HEK293T (cell line): ENCODE measurements around the gene PBXIP1.

Experiments
- CTCF ChIA-PET: fragments of 350-600 bp; formaldehyde crosslinking; extraction: SDS; loops from one replicate; lab custom pipeline; 2021; ENCODE audit warnings: antibody characterized with exemption, inconsistent platforms; lab: Yijun Ruan, JAX
- POLR2A ChIA-PET: fragments of 350-600 bp; formaldehyde crosslinking; extraction: SDS; loops from one replicate; lab custom pipeline; 2020; ENCODE audit warnings: antibody characterized with exemption, inconsistent platforms; lab: Yijun Ruan, JAX
- DNase-seq: peaks from one replicate; pipeline ENCODE4 v3.0.0; 2012; ENCODE audit warnings: mixed read lengths; ENCODE audit errors: extremely low spot score
- ARNT ChIP-seq: fragments of 450-650 bp; IDR thresholded peaks from 2 replicates; pipeline ENCODE4 v1.6.1; 2017; ENCODE audit warnings: mild to moderate bottlenecking
- BHLHE40 ChIP-seq: fragments of 450-650 bp; IDR thresholded peaks from 2 replicates; pipeline ENCODE4 v1.6.1; 2016; ENCODE audit warnings: mild to moderate bottlenecking, moderate library complexity, borderline replicate concordance
- CTBP1 ChIP-seq: fragments of 450-650 bp; IDR thresholded peaks from 2 replicates; pipeline ENCODE4 v1.6.1; 2016; ENCODE audit warnings: borderline replicate concordance
- ELF4 ChIP-seq: fragments of 450-650 bp; IDR thresholded peaks from 2 replicates; pipeline ENCODE4 v1.6.1; 2017; ENCODE audit warnings: antibody characterized with exemption
- FOXA1 ChIP-seq: fragments of 450-650 bp; IDR thresholded peaks from 2 replicates; pipeline ENCODE4 v1.6.1; 2016; ENCODE audit warnings: mild to moderate bottlenecking
- FOXK2 ChIP-seq: fragments of 450-650 bp; IDR thresholded peaks from 2 replicates; pipeline ENCODE4 v1.6.1; 2016; ENCODE audit warnings: mild to moderate bottlenecking
- FOXM1 ChIP-seq: fragments of 450-650 bp; IDR thresholded peaks from 2 replicates; pipeline ENCODE4 v1.6.1; 2017; ENCODE audit warnings: mild to moderate bottlenecking, borderline replicate concordance
- HDGF ChIP-seq: fragments of 450-650 bp; IDR thresholded peaks from 2 replicates; pipeline ENCODE4 v1.6.1; 2017; ENCODE audit warnings: antibody characterized with exemption, borderline replicate concordance
- L3MBTL2 ChIP-seq: fragments of 450-650 bp; conservative IDR thresholded peaks from 2 replicates; pipeline ENCODE4 v1.6.1; 2016; ENCODE audit warnings: mild to moderate bottlenecking
- LEF1 ChIP-seq: fragments of 450-650 bp; IDR thresholded peaks from 2 replicates; pipeline ENCODE4 v1.6.1; 2017; ENCODE audit warnings: mild to moderate bottlenecking, borderline replicate concordance
- NFRKB ChIP-seq: fragments of 450-650 bp; IDR thresholded peaks from 2 replicates; pipeline ENCODE4 v1.6.1; 2016; ENCODE audit warnings: mild to moderate bottlenecking, moderate library complexity
- PKNOX1 ChIP-seq: fragments of 450-650 bp; IDR thresholded peaks from 2 replicates; pipeline ENCODE4 v1.6.1; 2016
- SP1 ChIP-seq: fragments of 450-650 bp; IDR thresholded peaks from 2 replicates; pipeline ENCODE4 v1.6.1; 2017
- SUZ12 ChIP-seq: fragments of 450-650 bp; IDR thresholded peaks from 2 replicates; pipeline ENCODE4 v1.6.1; 2016; ENCODE audit warnings: mild to moderate bottlenecking
- TARDBP ChIP-seq: fragments of 450-650 bp; IDR thresholded peaks from 2 replicates; pipeline ENCODE4 v1.6.1; 2016
- ZNF384 ChIP-seq: fragments of 450-650 bp; IDR thresholded peaks from 2 replicates; pipeline ENCODE4 v1.6.1; 2016

The PBXIP1 gene

GRCh38 chr1:154962795-154963330 lies 7.0 kb upstream of the PBXIP1 start:
- ChIA-PET POLR2A (interaction anchor here (0.6 to 4.8 kb wide), 5 partner anchors 9 to 41 kb away, joined by 3 to 59 read pairs (median 5); partner anchors contain the start of genes CKS1B, FLAD1 and SHC1), CTCF (interaction anchor here (0.6 to 1.6 kb wide), 4 partner anchors 8 to 98 kb away, joined by 3 to 4 read pairs (median 4); partner anchors contain the start of gene SHC1)
- DNase-seq = no peak
- TF ChIP-seq FOXM1 (no peak), LEF1 (no peak), FOXA1 (no peak), SP1 (no peak), FOXK2 (no peak), SUZ12 (no peak), ZNF384 (no peak), PKNOX1 (no peak), HDGF (no peak), ARNT (no peak), NFRKB (no peak), BHLHE40 (no peak), L3MBTL2 (no peak), TARDBP (no peak), ELF4 (no peak), CTBP1 (no peak)

DNA sequence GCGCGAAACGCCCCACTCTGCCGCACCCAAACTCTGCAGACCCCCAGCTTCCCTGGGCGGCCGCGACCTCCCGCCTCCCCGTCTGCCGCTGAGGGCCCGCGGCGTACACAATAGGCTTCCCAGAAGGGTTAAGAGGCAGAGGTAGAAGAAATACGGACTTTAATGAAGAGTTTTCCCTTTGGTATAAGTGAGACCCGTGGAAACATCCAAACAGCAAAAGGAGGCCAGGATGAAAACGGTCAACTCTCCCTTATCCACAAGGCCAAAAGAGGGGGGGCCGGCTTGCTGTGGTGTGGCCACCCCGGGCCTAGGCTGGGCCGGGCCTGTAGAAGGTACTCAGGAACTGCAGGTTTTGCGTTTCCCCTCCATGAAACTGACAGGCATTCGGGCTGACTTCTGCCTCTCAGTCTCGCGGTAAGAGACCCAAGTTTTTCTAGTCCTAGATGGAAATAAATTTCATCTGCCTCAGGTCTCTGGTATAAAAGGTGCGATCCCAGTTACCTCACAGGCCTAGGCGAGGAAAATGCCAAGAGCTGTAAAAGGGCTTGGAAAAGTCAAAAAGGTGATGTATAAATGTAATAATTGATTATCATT lies 6.4 kb upstream of the PBXIP1 start:
- POLR2A ChIA-PET = interaction anchor here (0.6 to 4.8 kb wide), 12 partner anchors 10 to 53 kb away, joined by 3 to 59 read pairs (median 4); partner anchors contain the start of genes CKS1B, FLAD1, LENEP and PMVK
- no peak for DNase-seq
- TF ChIP-seq L3MBTL2 (0 out of 2 replicates have a peak, but pooled peaks have one; percentile 11), SP1 (no peak)
- CTCF ChIA-PET = interaction anchor here (1.3 to 1.6 kb wide), 4 partner anchors 8 to 99 kb away, joined by 3 to 4 read pairs (median 4); partner anchors contain the start of gene SHC1

DNA sequence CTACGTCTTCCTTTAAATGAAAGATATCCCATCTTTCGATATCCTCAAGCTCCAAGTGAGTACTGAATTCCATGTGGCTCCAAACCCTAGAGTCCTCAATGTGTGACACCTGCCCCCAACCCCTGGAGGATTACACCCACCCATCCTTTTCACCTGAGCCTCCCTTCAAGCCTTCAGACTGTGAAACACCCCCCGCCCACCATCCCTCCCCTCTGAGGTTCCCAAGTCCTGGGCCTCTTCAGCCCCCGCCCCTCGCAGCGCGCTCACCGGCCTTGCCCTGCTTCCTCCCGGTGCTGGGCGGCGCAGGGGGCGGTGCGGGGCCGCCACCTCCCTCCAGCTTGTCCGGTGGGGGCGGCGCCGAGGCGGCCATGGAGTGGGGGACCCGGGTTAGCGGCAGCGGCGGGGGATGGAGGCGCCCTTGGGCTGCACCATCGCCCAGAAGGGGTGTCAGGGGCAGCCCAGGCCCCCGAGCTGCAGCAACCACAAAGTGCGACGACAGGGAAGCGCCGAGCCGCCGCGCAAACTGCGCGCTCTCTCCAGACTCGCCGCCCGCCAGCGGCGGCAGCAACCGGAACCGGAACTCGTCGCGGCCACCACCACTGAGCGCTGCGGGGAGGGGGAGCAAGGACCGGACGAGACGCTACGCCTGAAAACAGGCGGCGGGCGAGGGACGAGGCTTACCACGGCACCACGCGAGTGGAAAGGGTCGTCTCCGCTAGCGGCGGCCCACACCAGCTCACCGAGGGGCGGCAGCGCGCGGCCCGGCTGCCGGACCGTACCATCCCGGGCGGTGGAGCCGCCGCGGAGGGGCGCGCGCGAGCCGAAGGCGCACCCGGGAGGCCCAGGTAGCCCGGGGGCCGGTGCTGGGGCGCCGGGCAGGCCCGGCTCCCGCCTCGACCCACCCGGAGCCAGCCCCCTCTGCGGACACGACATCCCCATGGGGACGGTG lies 5.6 kb upstream of the PBXIP1 start, which contains the start of gene PYGO2:
PYGO2 (minus strand) TSS at position 576 of the 949 bp plus-strand sequence; CDS start at position 370, 206 bp downstream.
- DNase-seq = peak; percentile 87
- POLR2A ChIA-PET = interaction anchor here (0.6 to 4.8 kb wide), 25 partner anchors 10 to 124 kb away, joined by 3 to 59 read pairs (median 4); partner anchors contain the start of genes CKS1B, FLAD1, LENEP and PMVK
- CTCF ChIA-PET = interaction anchor here (0.6 to 1.6 kb wide), 11 partner anchors 9 to 128 kb away, joined by 3 to 6 read pairs (median 4); partner anchors contain the start of genes PMVK and SHC1
- TF ChIP-seq FOXM1 (peak; percentile 70; the same call in 1 of the 2 replicates), BHLHE40 (peak; percentile 52; the same call in 1 of the 2 replicates), PKNOX1 (no peak), FOXK2 (no peak), SP1 (no peak), ZNF384 (no peak), ELF4 (peak; percentile 43; the same call in 1 of the 2 replicates), HDGF (no peak), LEF1 (peak; percentile 66; the same call in 1 of the 2 replicates), TARDBP (no peak), L3MBTL2 (0 out of 2 replicates have a peak, but pooled peaks have one; percentile 41), FOXA1 (no peak), ARNT (0 out of 2 replicates have a peak, but pooled peaks have one; percentile 34), SUZ12 (no peak), CTBP1 (no peak), NFRKB (no peak)

DNA sequence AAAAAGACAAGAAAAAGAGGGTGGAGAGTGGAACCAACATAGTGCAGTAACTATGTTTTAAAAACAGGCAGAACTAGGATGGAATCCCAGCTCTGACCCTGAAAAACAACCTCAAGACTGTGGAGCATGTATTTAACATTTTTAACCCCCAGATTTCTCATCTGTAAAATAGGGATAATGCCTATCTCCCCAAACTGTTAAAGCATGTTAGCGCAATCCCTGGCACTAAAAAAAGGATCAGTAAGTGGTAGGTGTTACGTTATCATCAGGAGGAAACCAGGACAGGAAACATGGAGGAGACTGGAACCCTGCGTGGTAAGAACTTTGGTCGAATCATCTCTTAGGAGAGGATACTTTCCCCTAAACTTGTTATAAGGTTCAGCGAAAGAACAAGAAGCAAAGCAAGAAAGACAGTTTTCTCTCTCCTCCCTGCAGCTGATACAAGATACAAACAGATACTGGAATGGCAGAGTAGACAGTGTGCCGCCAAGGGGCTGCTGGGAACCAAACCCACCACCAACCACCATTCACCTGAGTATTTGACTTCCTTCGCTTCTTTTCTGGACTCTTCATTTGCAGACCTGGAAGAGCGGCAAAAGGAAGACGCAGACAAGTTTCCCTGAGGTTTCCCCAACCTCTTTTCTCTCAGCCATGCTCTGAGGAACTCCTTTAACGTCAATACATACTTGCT lies 4.7 kb upstream of the PBXIP1 start:
- POLR2A ChIA-PET = interaction anchor here (0.6 to 4.8 kb wide), 25 partner anchors 9 to 124 kb away, joined by 3 to 59 read pairs (median 4); partner anchors contain the start of genes CKS1B, FLAD1, LENEP and PMVK
- CTCF ChIA-PET = interaction anchor here (0.9 to 1.3 kb wide), 6 partner anchors 24 to 129 kb away, joined by 3 to 6 read pairs (median 3); partner anchors contain the start of gene PMVK
- TF ChIP-seq ELF4 = no peak
- TF ChIP-seq SUZ12 = no peak
- no peak for TF ChIP-seq FOXA1
- no peak for TF ChIP-seq FOXK2
- no peak for DNase-seq

- DNase-seq = no peak
- TF ChIP-seq FOXK2 (no peak), HDGF (no peak), SUZ12 (no peak), FOXM1 (no peak), BHLHE40 (no peak), PKNOX1 (no peak), SP1 (no peak), TARDBP (no peak), L3MBTL2 (no peak), NFRKB (no peak)
- ChIA-PET CTCF (no interaction called here), POLR2A (interaction anchor here (1.2 to 4.8 kb wide), 2 partner anchors 13 to 23 kb away, joined by 4 to 59 read pairs; partner anchors contain the start of genes CKS1B, FLAD1 and SHC1)
Measured at GRCh38 chr1:154959426-154959780, 3.5 kb upstream of the PBXIP1 start.
